Erythroblast (primary cell): ENCODE measurements around the gene VWA3B.

ENCODE experiments used
- GATA1 ChIP-seq: IDR thresholded peaks from 2 replicates; pipeline ENCODE4 v1.6.1; 2011; ENCODE audit warnings: low read depth, mild to moderate bottlenecking, control low read depth, low read length, moderate library complexity
- POLR2A ChIP-seq: IDR thresholded peaks from 2 replicates; pipeline ENCODE4 v1.6.1; 2011; ENCODE audit warnings: mild to moderate bottlenecking, low read length

- TF ChIP-seq POLR2A, result no peak
- TF ChIP-seq GATA1, result no peak
Observed at GRCh38 chr2:98317214-98317613, 230.2 kb downstream of the VWA3B start.
